ENCODE measurements around the gene XRCC6. TPM values are rescaled to one million over a fixed set of nuclear protein-coding genes. Genes with fewer than 3 reads are reported as not detected.

XRCC6 gene
- total RNA-seq: 344 and 555 TPM in 2 replicates

GRCh38 chr22:41621099-41621910, at the start of gene XRCC6:
Gene XRCC6 (plus strand): TSS chr22:41621295. CDS start chr22:41622005, 710 bp downstream.

GRCh38 chr22:41589391-41590241, 31.5 kb upstream of the XRCC6 start, which contains the start of gene PMM1:
Gene PMM1 (minus strand): TSS chr22:41589840. CDS start chr22:41589805, 35 bp downstream.

GRCh38 chr22:41620589-41621098, 451 bp upstream of the XRCC6 start, which contains the start of gene DESI1:
Gene DESI1 (minus strand): TSS chr22:41621043. CDS start chr22:41620839, 204 bp downstream.

GRCh38 chr22:41688365-41689211, 67.5 kb downstream of the XRCC6 start, which contains the start of gene SNU13:
Gene SNU13 (minus strand): TSS chr22:41688867. CDS start chr22:41688796, 71 bp downstream.

GRCh38 chr22:41699264-41700107, 78.4 kb downstream of the XRCC6 start, which contains the start of gene MEI1:
Gene MEI1 (plus strand): TSS chr22:41699503. CDS start chr22:41699539, 36 bp downstream.

Other genes with a start within 250 kb of the XRCC6 start
- 15.1 and 15.4 TPM in 2 replicates for gene TEF, start 239.4 kb upstream of the XRCC6 start, total RNA-seq
- gene TOB2, start 174.5 kb upstream of the XRCC6 start, total RNA-seq: 13.4 and 19.0 TPM in 2 replicates
- 58.5 and 86.0 TPM in 2 replicates for gene PHF5A, start 152.6 kb upstream of the XRCC6 start, total RNA-seq
- 80.8 and 84.9 TPM in 2 replicates for gene ACO2, start 152.2 kb upstream of the XRCC6 start, total RNA-seq
- gene POLR3H, start 76.8 kb upstream of the XRCC6 start, total RNA-seq: 15.5 and 19.3 TPM in 2 replicates
- 1.4 and 2.7 TPM in 2 replicates for gene CSDC2, start 60.3 kb upstream of the XRCC6 start, total RNA-seq
- gene PMM1, start 31.5 kb upstream of the XRCC6 start, total RNA-seq: 34.9 and 36.0 TPM in 2 replicates
- gene DESI1, start 252 bp upstream of the XRCC6 start, total RNA-seq: 9.5 and 12.2 TPM in 2 replicates
- gene SNU13, start 67.6 kb downstream of the XRCC6 start, total RNA-seq: 86.2 and 88.6 TPM in 2 replicates
- gene MEI1, start 78.2 kb downstream of the XRCC6 start, total RNA-seq: 1.5 and 2.1 TPM in 2 replicates
- 9.0 and 11.2 TPM in 2 replicates for gene CCDC134, start 179.4 kb downstream of the XRCC6 start, total RNA-seq
- gene SREBF2, start 211.8 kb downstream of the XRCC6 start, total RNA-seq: 53.5 and 101 TPM in 2 replicates

All from uterine smooth muscle cell (primary cell).